Common myeloid progenitor, CD34-positive (primary cell): ENCODE data around the gene MYEOV.

Experiments
- CTCF ChIA-PET: fragments of 350-600 bp; sonication (Branson Sonifier 250); formaldehyde crosslinking; loops from one replicate; lab custom pipeline; 2021; ENCODE audit warnings: antibody characterized with exemption; lab: Charles Lee
- POLR2A ChIA-PET: fragments of 350-600 bp; sonication (Branson Sonifier 250); formaldehyde crosslinking; loops from one replicate; lab custom pipeline; 2021; ENCODE audit warnings: antibody characterized with exemption; lab: Charles Lee
- DNase-seq, 3 donors: peaks; one replicate each; pipeline versions ENCODE4 v3.0.0 to v3.0.0-alpha.2; 2013
- H3K27ac ChIP-seq, 2 experiments: 1 replicate in 1 of 2; 2 replicates in 1 of 2; pipeline ENCODE4 v1.7.0; 2013; ENCODE audit warnings: inconsistent platforms in 2 of 2, low read length in 2 of 2, mild to moderate bottlenecking in 2 of 2, low read depth in 1 of 2, moderate library complexity in 1 of 2; ENCODE audit not compliant: severe bottlenecking in 2 of 2, insufficient read depth in 1 of 2, poor library complexity in 1 of 2
- H3K27me3 ChIP-seq, 5 experiments: replicated peaks in 2 of 5; 1 replicate in 3 of 5; 2 replicates in 2 of 5; pipeline versions ENCODE4 v1.6.1 to v1.7.0; 2013; ENCODE audit warnings: low read length in 4 of 5, mild to moderate bottlenecking in 2 of 5, moderate library complexity in 2 of 5, inconsistent platforms in 1 of 5; ENCODE audit not compliant: insufficient read depth in 5 of 5, control insufficient read depth in 4 of 5
- H3K36me3 ChIP-seq, 4 experiments: 1 replicate in 2 of 4; 2 replicates in 2 of 4; pipeline versions ENCODE4 v1.6.1 to v1.7.0; 2013; ENCODE audit warnings: low read length in 3 of 4, control low read depth in 1 of 4, mild to moderate bottlenecking in 1 of 4; ENCODE audit not compliant: control insufficient read depth in 4 of 4, insufficient read depth in 4 of 4
- H3K4me1 ChIP-seq, 4 experiments: 1 replicate in 3 of 4; 2 replicates in 1 of 4; pipeline versions ENCODE4 v1.6.1 to v1.7.1; 2013; ENCODE audit warnings: low read length in 3 of 4, mild to moderate bottlenecking in 3 of 4, control low read depth in 1 of 4, inconsistent platforms in 1 of 4, moderate library complexity in 1 of 4; ENCODE audit not compliant: control insufficient read depth in 4 of 4, insufficient read depth in 4 of 4; ENCODE audit errors: control extremely low read depth in 1 of 4
- H3K4me3 ChIP-seq, 7 experiments: 1 replicate in 4 of 7; 2 replicates in 3 of 7; pipeline versions ENCODE4 v1.5.1 to v1.7.0; 2013; ENCODE audit warnings: mild to moderate bottlenecking in 7 of 7, low read length in 6 of 7, moderate library complexity in 6 of 7, inconsistent platforms in 2 of 7, low read depth in 2 of 7, control low read depth in 1 of 7; ENCODE audit not compliant: insufficient read depth in 4 of 7, control insufficient read depth in 1 of 7; ENCODE audit errors: extremely low read depth in 1 of 7
- H3K9me3 ChIP-seq, 5 experiments: 1 replicate in 4 of 5; 2 replicates in 1 of 5; pipeline versions ENCODE4 v1.6.1 to v1.7.1; 2013; ENCODE audit warnings: low read length in 4 of 5, mild to moderate bottlenecking in 2 of 5, inconsistent platforms in 1 of 5, low read depth in 1 of 5, moderate library complexity in 1 of 5; ENCODE audit not compliant: control insufficient read depth in 4 of 5, insufficient read depth in 2 of 5; ENCODE audit errors: control extremely low read depth in 1 of 5
- WGBS: methylation state at CpG from one replicate; pipeline ENCODE4 v1.1.5; 2013; ENCODE audit not compliant: insufficient coverage; 5-methylcytosine and 5-hydroxymethylcytosine counted together

MYEOV gene

GRCh38 chr11:69339983-69340565 lies 46.1 kb downstream of the MYEOV start:
- CTCF ChIA-PET: no interaction called here
- no peak overlapping the region for H3K27ac ChIP-seq
- H3K4me1 ChIP-seq: peaks cover 0 to 7% (median 4%) of the 10 kb centered on the region in 4 experiments
- no peaks in the 10 kb centered on the region for H3K27me3 ChIP-seq
- DNase-seq: no peak
- H3K4me3 ChIP-seq: no peak overlapping the region
- H3K36me3 ChIP-seq: no peaks in the 10 kb centered on the region
- POLR2A ChIA-PET: no interaction called here
- peaks cover 0 to 6% (median 0%) of the 10 kb centered on the region in 5 experiments for H3K9me3 ChIP-seq
- 100% methylated on average over 2 of the region's 5 CpGs for WGBS

DNA sequence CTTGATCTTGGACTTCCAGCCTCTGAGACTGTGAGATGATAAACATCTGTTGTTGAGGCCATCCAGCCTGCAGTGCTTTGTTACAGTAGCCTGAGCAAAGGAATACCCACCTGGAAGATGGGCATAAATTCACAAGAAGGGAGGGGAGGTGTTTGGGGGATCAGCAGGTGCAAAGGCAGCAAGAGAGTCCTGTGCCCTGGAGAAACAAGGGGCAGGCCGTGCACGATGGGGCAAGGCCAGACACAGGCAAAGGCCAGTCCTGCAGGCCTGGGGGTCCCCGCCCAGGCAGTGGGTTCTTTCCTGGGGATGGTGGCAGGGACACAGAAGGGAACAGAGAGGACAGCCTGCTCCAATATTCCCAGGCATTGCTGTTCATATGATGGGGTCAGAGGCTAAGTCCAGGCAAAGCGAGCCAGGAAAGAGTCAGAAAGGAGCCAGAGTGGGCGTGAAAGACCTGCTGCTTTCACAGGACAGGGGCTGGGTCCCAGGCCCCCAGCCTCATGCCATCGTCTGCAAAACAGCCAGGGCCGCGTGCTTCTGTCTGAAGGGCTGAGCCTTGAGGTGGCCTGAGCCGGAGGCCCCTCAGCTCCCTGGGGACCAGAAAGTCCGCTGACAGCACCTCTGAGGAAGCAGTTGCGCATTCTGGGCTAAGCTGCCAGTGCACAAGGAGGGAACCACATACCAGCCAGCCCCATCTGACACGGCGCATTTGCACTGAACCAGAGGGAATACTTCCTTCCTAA lies 48.8 kb downstream of the MYEOV start:
- Histone ChIP-seq H3K36me3 (no peaks in the 10 kb centered on the region), H3K4me1 (no peaks in the 10 kb centered on the region), H3K27ac (no peak overlapping the region), H3K4me3 (no peak overlapping the region), H3K9me3 (peaks cover 0 to 6% (median 0%) of the 10 kb centered on the region in 5 experiments), H3K27me3 (no peaks in the 10 kb centered on the region)
- POLR2A ChIA-PET: no interaction called here
- no peak for DNase-seq
- 89% methylated on average over 13 of the region's 13 CpGs for WGBS
- CTCF ChIA-PET: no interaction called here

DNA sequence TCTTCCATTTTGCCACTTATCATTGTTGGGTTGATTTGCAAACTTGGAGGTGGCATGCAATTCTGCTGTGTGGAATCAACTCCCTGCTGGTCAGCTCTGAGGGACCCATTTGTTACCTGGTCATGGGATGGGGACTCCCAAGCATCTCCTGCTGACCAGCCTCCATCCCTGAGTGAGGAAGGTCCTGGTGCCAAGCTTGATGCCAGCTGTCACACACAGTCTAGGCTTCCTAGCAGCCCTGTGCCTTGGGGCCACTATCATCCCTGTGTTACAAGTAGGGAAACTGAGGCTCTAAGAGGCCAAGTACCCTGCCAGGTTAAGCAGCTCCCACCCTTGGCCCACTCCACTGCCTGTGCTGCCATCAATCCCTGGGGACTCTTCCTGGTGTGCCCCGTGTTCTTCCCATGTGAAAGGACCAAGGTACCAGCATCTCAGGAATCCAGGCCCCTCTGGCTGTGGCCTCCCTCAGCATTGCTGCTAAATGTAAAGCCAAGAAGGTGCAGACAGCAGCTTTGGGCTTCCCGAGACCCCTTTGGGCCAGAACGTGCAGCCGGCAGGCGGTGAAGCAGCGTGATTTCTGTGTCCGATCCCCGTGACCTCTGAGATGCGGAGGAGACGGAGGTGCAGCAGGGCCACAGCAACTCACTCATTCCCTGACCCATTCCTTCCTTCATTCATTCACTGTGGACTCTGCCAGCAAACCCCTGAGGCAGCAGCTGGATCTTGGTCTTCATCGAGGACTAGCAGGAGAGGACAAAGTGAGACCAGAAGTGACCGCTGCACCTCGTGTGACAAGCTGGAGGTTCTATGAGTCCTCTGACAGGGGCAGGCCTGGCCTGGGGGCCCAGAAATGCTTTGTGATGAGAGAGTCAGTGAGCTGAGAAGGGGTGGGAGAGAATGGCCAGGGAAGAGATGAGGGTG lies 49.7 kb downstream of the MYEOV start:
- WGBS: 97% methylated on average over 13 of the region's 13 CpGs
- no peak for DNase-seq

DNA sequence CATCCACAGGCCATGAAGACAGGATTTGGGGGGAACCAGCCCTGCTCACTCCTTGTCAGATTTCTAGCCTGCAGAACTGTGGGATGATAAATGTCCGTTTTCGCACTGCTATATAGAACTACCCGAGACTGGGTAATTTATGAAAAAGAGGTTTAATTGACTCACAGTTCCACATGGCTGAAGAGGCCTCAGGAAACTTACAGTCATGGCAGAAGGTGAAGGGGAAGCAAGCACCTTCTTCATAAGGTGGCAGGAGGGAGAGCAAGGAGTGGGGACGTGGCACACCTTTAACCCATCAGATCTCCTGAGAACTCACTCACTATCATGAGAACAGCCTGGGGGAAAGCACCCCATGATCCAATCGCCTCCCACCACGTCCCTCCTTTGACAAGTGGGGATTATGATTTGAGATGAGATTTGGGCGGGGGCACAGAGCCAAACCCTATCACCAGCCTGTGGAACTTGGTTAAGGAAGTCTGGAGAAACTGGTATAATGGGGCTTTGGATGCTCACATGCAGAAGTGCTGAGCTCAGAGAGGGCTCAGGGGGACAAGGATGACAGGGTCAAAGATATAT lies 50.7 kb downstream of the MYEOV start:
- Histone ChIP-seq H3K27ac (no peak overlapping the region), H3K36me3 (no peaks in the 10 kb centered on the region), H3K27me3 (no peaks in the 10 kb centered on the region), H3K9me3 (peaks cover 0 to 11% (median 9%) of the 10 kb centered on the region in 5 experiments), H3K4me1 (no peaks in the 10 kb centered on the region), H3K4me3 (no peak overlapping the region)
- CTCF ChIA-PET: interaction anchor here (2.8 kb wide), 1 partner anchor 10 kb away, joined by 6 read pairs; no protein-coding TSS in a partner anchor
- POLR2A ChIA-PET: no interaction called here
- DNase-seq: no peak
- 100% methylated on average over 3 of the region's 7 CpGs for WGBS

More for the DNA sequence above, 49.7 kb downstream of the MYEOV start:
- Histone ChIP-seq H3K27ac (no peak overlapping the region), H3K4me1 (no peaks in the 10 kb centered on the region), H3K4me3 (no peak overlapping the region), H3K36me3 (no peaks in the 10 kb centered on the region), H3K27me3 (no peaks in the 10 kb centered on the region), H3K9me3 (peaks cover 0 to 10% (median 5%) of the 10 kb centered on the region in 5 experiments)
- CTCF ChIA-PET: no interaction called here
- POLR2A ChIA-PET: no interaction called here
